HCT116 (cell line): ENCODE data around the gene CSAD.

ENCODE experiments used
- ATF3 ChIP-seq: IDR thresholded peaks from 2 replicates; pipeline ENCODE4 v1.6.1; 2012
- CTCF ChIP-seq, 3 experiments: fragments of 200-600 bp in 1 of 3; sonication (generic) in 1 of 3; IDR thresholded peaks in 2 of 3; conservative IDR thresholded peaks in 1 of 3; 2 replicates each; pipeline ENCODE4 v1.5.1; 2012 to 2017; ENCODE audit warnings: low read depth in 2 of 3, low read length in 2 of 3, antibody characterized with exemption in 1 of 3, borderline replicate concordance in 1 of 3, control low read depth in 1 of 3, mild to moderate bottlenecking in 1 of 3, mixed read lengths in 1 of 3, mixed run types in 1 of 3, moderate library complexity in 1 of 3; ENCODE audit not compliant: insufficient read depth in 1 of 3
- EGR1 ChIP-seq: IDR thresholded peaks from 2 replicates; pipeline ENCODE4 v1.6.1; 2012; ENCODE audit warnings: low read depth
- EZH2 ChIP-seq: fragments of 200-600 bp; sonication (generic); IDR thresholded peaks from 2 replicates; pipeline ENCODE4 v1.6.1; 2017; ENCODE audit warnings: antibody characterized with exemption, mixed run types
- POLR2A ChIP-seq: IDR thresholded peaks from 2 replicates; pipeline ENCODE4 v1.7.0; 2011; ENCODE audit warnings: borderline replicate concordance; ENCODE audit not compliant: insufficient read depth, insufficient read length; ENCODE audit errors: extremely low read depth
- RAD21 ChIP-seq: IDR thresholded peaks from 2 replicates; pipeline ENCODE4 v1.6.1; 2012; ENCODE audit warnings: low read depth, mild to moderate bottlenecking
- TCF7L2 ChIP-seq: IDR thresholded peaks from 2 replicates; pipeline ENCODE4 v1.7.0; 2011; ENCODE audit warnings: borderline replicate concordance, inconsistent platforms; ENCODE audit not compliant: insufficient read depth, insufficient read length; ENCODE audit errors: extremely low read depth
- YY1 ChIP-seq: IDR thresholded peaks from 2 replicates; pipeline ENCODE4 v1.6.1; 2011; ENCODE audit warnings: low read length, low read depth, moderate library complexity, mild to moderate bottlenecking; ENCODE audit not compliant: insufficient replicate concordance; ENCODE audit errors: extremely low read depth
- ZFX ChIP-seq: fragments of 450-650 bp; IDR thresholded peaks from 2 replicates; pipeline ENCODE4 v1.6.1; 2017

GRCh38 chr12:53152390-53152789 lies 28.3 kb downstream of the CSAD start:
- TF ChIP-seq CTCF (IDR thresholded peaks at IDR 0.05 in 2 of 3, conservative IDR thresholded peaks at IDR 0.05 in 1 of 3; ENCODE audit: borderline replicate concordance in 1 of 3, insufficient read depth in 1 of 3, low read depth in 2 of 3, low read length in 2 of 3) (no peak), EZH2 (no peak), TCF7L2 (no peak), EGR1 (no peak), POLR2A (no peak), RAD21 (no peak), ATF3 (no peak), ZFX (no peak), YY1 (no peak)
